DOHH2 (cell line): Measurements from ENCODE around the gene IL17RA.

ENCODE experiments used
- CTCF ChIP-seq: fragments of 200-600 bp; sonication (generic); IDR thresholded peaks from one replicate; pipeline ENCODE4 v1.5.1; 2014; ENCODE audit warnings: antibody characterized with exemption, mild to moderate bottlenecking, low read depth, low read length; ENCODE audit not compliant: poor library complexity, severe bottlenecking
- EZH2phosphoT487 ChIP-seq: fragments of 200-600 bp; sonication (generic); IDR thresholded peaks from 2 replicates; pipeline ENCODE4 v1.6.1; 2017; ENCODE audit warnings: borderline replicate concordance, mild to moderate bottlenecking, antibody characterized with exemption, low read length, moderate library complexity, mixed read lengths

GRCh38 chr22:17110791-17111550 is 26.2 kb downstream of the IL17RA start:
- TF ChIP-seq CTCF (no peak), EZH2phosphoT487 (no peak)
